ENCODE measurements around the gene ARL3.

DNA sequence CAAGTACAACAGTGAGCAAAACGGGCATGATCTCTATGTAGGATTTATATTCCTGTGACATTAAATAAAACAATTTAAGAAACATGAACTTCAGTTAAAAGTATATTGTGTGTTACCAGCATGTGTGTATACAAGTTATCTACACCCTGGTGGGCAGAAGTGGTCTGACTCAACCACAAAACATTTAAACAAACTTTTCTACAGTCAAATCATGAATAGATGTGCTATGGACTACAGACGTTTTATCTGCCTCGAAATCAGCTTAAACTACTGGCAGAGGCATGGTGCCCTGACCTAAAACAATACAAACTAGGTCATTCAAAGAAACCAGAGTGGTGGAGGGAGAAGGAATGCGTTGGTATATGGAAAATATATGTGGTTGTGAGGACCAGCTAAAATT, 3.6 kb downstream of the ARL3 start:
- TF ChIP-seq, protein P1, sequence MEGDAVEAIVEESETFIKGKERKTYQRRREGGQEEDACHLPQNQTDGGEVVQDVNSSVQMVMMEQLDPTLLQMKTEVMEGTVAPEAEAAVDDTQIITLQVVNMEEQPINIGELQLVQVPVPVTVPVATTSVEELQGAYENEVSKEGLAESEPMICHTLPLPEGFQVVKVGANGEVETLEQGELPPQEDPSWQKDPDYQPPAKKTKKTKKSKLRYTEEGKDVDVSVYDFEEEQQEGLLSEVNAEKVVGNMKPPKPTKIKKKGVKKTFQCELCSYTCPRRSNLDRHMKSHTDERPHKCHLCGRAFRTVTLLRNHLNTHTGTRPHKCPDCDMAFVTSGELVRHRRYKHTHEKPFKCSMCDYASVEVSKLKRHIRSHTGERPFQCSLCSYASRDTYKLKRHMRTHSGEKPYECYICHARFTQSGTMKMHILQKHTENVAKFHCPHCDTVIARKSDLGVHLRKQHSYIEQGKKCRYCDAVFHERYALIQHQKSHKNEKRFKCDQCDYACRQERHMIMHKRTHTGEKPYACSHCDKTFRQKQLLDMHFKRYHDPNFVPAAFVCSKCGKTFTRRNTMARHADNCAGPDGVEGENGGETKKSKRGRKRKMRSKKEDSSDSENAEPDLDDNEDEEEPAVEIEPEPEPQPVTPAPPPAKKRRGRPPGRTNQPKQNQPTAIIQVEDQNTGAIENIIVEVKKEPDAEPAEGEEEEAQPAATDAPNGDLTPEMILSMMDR (IDR thresholded peaks at IDR 0.05), result no peak
- no peak for TF ChIP-seq POLR2A (IDR thresholded peaks at IDR 0.05)

Data from suprapubic skin (tissue), 3 donors.